GM23338 (cell line): ENCODE measurements around the gene CCDC30. TPM values are rescaled to one million over a fixed set of nuclear protein-coding genes. Genes with fewer than 3 reads are reported as not detected.

ENCODE experiments used
- ATAC-seq: fragments of 200-7000 bp; cut with Tn5 transposase; 3 replicates; pipeline ENCODE4 v1.9.1; 2020
- DNase-seq: peaks from one replicate; pipeline ENCODE4 v3.0.0-alpha.2; 2015; ENCODE audit warnings: low spot score
- H2AFZ ChIP-seq: fragments of 200-600 bp; sonication (generic); 2 replicates; pipeline ENCODE4 v1.8.0; 2016; ENCODE audit warnings: antibody characterized with exemption, mild to moderate bottlenecking, moderate library complexity
- H3F3A ChIP-seq: fragments of 200-600 bp; sonication (generic); replicated peaks from 2 replicates; pipeline ENCODE4 v1.8.0; 2017; ENCODE audit warnings: antibody characterized with exemption, mixed run types, low read depth
- H3K27ac ChIP-seq: fragments of 200-600 bp; sonication (generic); 2 replicates; pipeline ENCODE4 v1.6.1; 2016; ENCODE audit warnings: low read depth
- H3K27me3 ChIP-seq: fragments of 200-600 bp; sonication (generic); 2 replicates; pipeline ENCODE4 v1.8.0; 2016; ENCODE audit warnings: mild to moderate bottlenecking, mixed run types, moderate library complexity; ENCODE audit not compliant: insufficient read depth
- H3K36me3 ChIP-seq: fragments of 200-600 bp; sonication (generic); 2 replicates; pipeline ENCODE4 v1.8.0; 2016; ENCODE audit warnings: mild to moderate bottlenecking; ENCODE audit not compliant: insufficient read depth
- H3K4me1 ChIP-seq: fragments of 200-600 bp; sonication (generic); 2 replicates; pipeline ENCODE4 v1.8.0; 2016; ENCODE audit warnings: mild to moderate bottlenecking, moderate library complexity; ENCODE audit not compliant: insufficient read depth
- H3K4me2 ChIP-seq: fragments of 200-600 bp; sonication (generic); 2 replicates; pipeline ENCODE4 v1.7.1; 2017; ENCODE audit warnings: mixed run types
- H3K4me3 ChIP-seq: fragments of 200-600 bp; sonication (generic); 2 replicates; pipeline ENCODE4 v1.6.1; 2016; ENCODE audit warnings: mixed run types
- H3K79me2 ChIP-seq: fragments of 200-600 bp; sonication (generic); replicated peaks from 2 replicates; pipeline ENCODE4 v1.8.0; 2017; ENCODE audit warnings: mild to moderate bottlenecking; ENCODE audit not compliant: insufficient read depth
- H3K9me2 ChIP-seq: fragments of 200-600 bp; sonication (generic); 2 replicates; pipeline ENCODE4 v1.8.0; 2017; ENCODE audit not compliant: insufficient read depth
- H4K20me1 ChIP-seq: fragments of 200-600 bp; sonication (generic); replicated peaks from 2 replicates; pipeline ENCODE4 v1.8.0; 2017; ENCODE audit warnings: mild to moderate bottlenecking; ENCODE audit not compliant: insufficient read depth
- H3K27ac Mint-ChIP-seq: 2 replicates; pipeline ENCODE4 v1.8.0; 2020; ENCODE audit warnings: inconsistent platforms, mild to moderate bottlenecking, moderate library complexity, mixed read lengths
- H3K27me3 Mint-ChIP-seq: 3 replicates; pipeline ENCODE4 v1.8.0; 2022; ENCODE audit warnings: low read depth, mild to moderate bottlenecking, moderate library complexity, mixed read lengths, inconsistent platforms; ENCODE audit not compliant: insufficient read depth, poor library complexity
- H3K36me3 Mint-ChIP-seq: 3 replicates; pipeline ENCODE4 v1.8.0; 2021; ENCODE audit warnings: low read depth, mild to moderate bottlenecking, inconsistent platforms, moderate library complexity, mixed read lengths
- H3K4me1 Mint-ChIP-seq: 3 replicates; pipeline ENCODE4 v1.8.0; 2020; ENCODE audit warnings: mild to moderate bottlenecking, inconsistent platforms, mixed read lengths
- H3K4me3 Mint-ChIP-seq: 3 replicates; pipeline ENCODE4 v1.8.0; 2021; ENCODE audit warnings: moderate library complexity, mild to moderate bottlenecking, inconsistent platforms, mixed read lengths
- H3K9me3 Mint-ChIP-seq: 3 replicates; pipeline ENCODE4 v1.8.0; 2020; ENCODE audit warnings: moderate library complexity, mild to moderate bottlenecking, inconsistent platforms, mixed read lengths
- CTCF ChIP-seq, 2 experiments: fragments of 200-600 bp in 1 of 2; sonication (generic) in 1 of 2; conservative IDR thresholded peaks; 2 replicates each; pipeline versions ENCODE4 v1.5.1 to v1.6.1; 2016 to 2017; ENCODE audit warnings: antibody characterized with exemption in 2 of 2, low read depth in 2 of 2, mild to moderate bottlenecking in 2 of 2, moderate library complexity in 1 of 2
- ETS1 ChIP-seq: IDR thresholded peaks from 2 replicates; pipeline ENCODE4 v1.6.1; 2016; ENCODE audit warnings: antibody characterized with exemption
- EZH2 ChIP-seq: fragments of 200-600 bp; sonication (generic); IDR thresholded peaks from one replicate; pipeline ENCODE4 v1.8.0; 2017; ENCODE audit warnings: antibody characterized with exemption, mild to moderate bottlenecking, low read depth; ENCODE audit not compliant: unreplicated experiment
- JUNB ChIP-seq: IDR thresholded peaks from one replicate; pipeline ENCODE4 v1.6.1; 2016; ENCODE audit warnings: antibody characterized with exemption; ENCODE audit not compliant: unreplicated experiment
- NANOG ChIP-seq: IDR thresholded peaks from 2 replicates; pipeline ENCODE4 v1.6.1; 2016; ENCODE audit warnings: antibody characterized with exemption, borderline replicate concordance
- POLR2AphosphoS5 ChIP-seq: IDR thresholded peaks from 2 replicates; pipeline ENCODE4 v1.6.1; 2016; ENCODE audit warnings: antibody characterized with exemption, low read depth
- REST ChIP-seq: IDR thresholded peaks from one replicate; pipeline ENCODE4 v1.6.1; 2018; ENCODE audit warnings: antibody characterized with exemption; ENCODE audit not compliant: unreplicated experiment
- ZNF114 ChIP-seq: fragments of 250-450 bp; sonication (Bioruptor Pico); IDR thresholded peaks from 2 replicates; pipeline ENCODE4 v1.5.0; 2020; ENCODE audit warnings: mild to moderate bottlenecking, moderate library complexity
- ZNF331 ChIP-seq: fragments of 250-450 bp; sonication (Bioruptor Pico); IDR thresholded peaks from 2 replicates; pipeline ENCODE4 v1.5.0; 2020; ENCODE audit warnings: low read depth, mild to moderate bottlenecking, moderate library complexity
- polyA plus RNA-seq: library from polyadenylated mRNA; unstranded; fragments of >200 nt; fragmentation: Nextera tagmentation; extraction: Ambion mirVana; gene quantifications from 2 replicates; pipeline ENCODE4 v1.2.1, GENCODE V29; 2016
- total RNA-seq: library from RNA; depleted of rRNA; stranded (reverse); fragments of >200 nt; shearing (Covaris generic); gene quantifications from 2 replicates; pipeline ENCODE4 v1.2.3, GENCODE V29; 2014

CCDC30 gene
- total and polyA plus RNA-seq, 2 experiments from 2014 or later: 0.56 to 1.8 TPM

- TF ChIP-seq ZNF331 (CRISPR knock-in tag): no peak
- no peak for TF ChIP-seq JUNB
- TF ChIP-seq NANOG: no peak
- TF ChIP-seq EZH2: no peak
- TF ChIP-seq POLR2AphosphoS5: no peak
- TF ChIP-seq ZNF114 (CRISPR knock-in tag): no peak
- no peak for TF ChIP-seq ETS1
These were observed 35.8 kb upstream of the CCDC30 start (continued) for GRCh38 chr1:42427240-42427639.

- no peaks in the 10 kb centered on the region for H3K27me3 Mint-ChIP-seq
- H3F3A ChIP-seq: no peaks in the 10 kb centered on the region
- no peak overlapping the region for H3K4me2 ChIP-seq
- H3K79me2 ChIP-seq: no peaks in the 10 kb centered on the region
- ATAC-seq: no peak
- no peak overlapping the region for H2AFZ ChIP-seq
- no peak overlapping the region for H3K4me3 Mint-ChIP-seq
- H3K36me3 Mint-ChIP-seq: no peaks in the 10 kb centered on the region
- H3K4me1 Mint-ChIP-seq: peaks cover 19% of the 10 kb centered on the region
- no peak overlapping the region for H3K4me3 ChIP-seq
- H3K4me1 ChIP-seq: no peaks in the 10 kb centered on the region; the same call in 1 of the 2 replicates
- DNase-seq: no peak
- H3K9me2 ChIP-seq: no peaks in the 10 kb centered on the region
- no peaks in the 10 kb centered on the region for H3K27me3 ChIP-seq
- no peak overlapping the region for H3K27ac ChIP-seq
- no peak overlapping the region for H3K27ac Mint-ChIP-seq
- H3K9me3 Mint-ChIP-seq: no peaks in the 10 kb centered on the region
- no peaks in the 10 kb centered on the region for H3K36me3 ChIP-seq
- TF ChIP-seq CTCF (conservative IDR thresholded peaks at IDR 0.05; ENCODE audit: low read depth in 2 of 2) (no peak), REST (no peak)
- H4K20me1 ChIP-seq: no peaks in the 10 kb centered on the region
These were observed 33.5 kb upstream of the CCDC30 start for GRCh38 chr1:42429603-42430002.
